Measurements from ENCODE around the gene AGBL4. TPM values are rescaled to one million over a fixed set of nuclear protein-coding genes. Genes with fewer than 3 reads are reported as not detected.

AGBL4 gene
- total RNA-seq, 1 experiment from 2014 or later = not detected

DNA sequence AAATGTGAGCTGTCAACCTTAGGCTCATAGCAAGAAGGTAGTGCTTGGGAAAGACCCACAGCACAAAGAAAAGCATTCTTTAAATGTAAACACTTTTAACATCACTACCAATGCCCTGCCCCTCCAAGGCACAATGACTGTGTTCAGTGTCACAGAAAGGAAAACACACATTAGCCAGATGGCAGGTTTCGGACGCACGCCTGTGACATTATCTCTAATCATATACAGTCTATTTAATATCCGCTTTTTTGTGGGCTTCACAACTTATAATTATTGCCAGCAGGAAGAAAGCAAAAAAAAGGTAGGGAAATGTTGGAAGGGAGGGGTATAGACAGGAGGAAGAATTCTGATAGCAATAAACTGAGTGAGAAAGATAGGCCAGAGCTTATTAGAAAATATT is 1134.7 kb downstream of the AGBL4 start:
- intact Hi-C loops (cut with micrococcal nuclease) = no loop called here
- ChIA-PET RAD21 (ENCODE audit: low non-redundant PET in 1 of 2, low total read pairs in 2 of 2, uncharacterized antibody in 2 of 2, unreplicated experiment in 2 of 2) (no interaction called here), POLR2A (no interaction called here), CTCF (no interaction called here)
- H3K27ac ChIP-seq (ENCODE audit: low read depth, low read length) = no peak overlapping the region
- ATAC-seq (no peak), DNase-seq (ENCODE audit: low read depth, low spot score) (no peak)
- H3K4me2 ChIP-seq (ENCODE audit: low read length) = no peak overlapping the region
- H3K4me1 ChIP-seq (ENCODE audit: control insufficient read depth in 1 of 2, insufficient read depth in 2 of 2, low read length in 2 of 2) = no peaks in the 10 kb centered on the region
- no peak overlapping the region for H3K4me3 ChIP-seq (replicated peaks in 1 of 2; ENCODE audit: low read depth in 1 of 2, low read length in 2 of 2)
- TF ChIP-seq, protein P1, sequence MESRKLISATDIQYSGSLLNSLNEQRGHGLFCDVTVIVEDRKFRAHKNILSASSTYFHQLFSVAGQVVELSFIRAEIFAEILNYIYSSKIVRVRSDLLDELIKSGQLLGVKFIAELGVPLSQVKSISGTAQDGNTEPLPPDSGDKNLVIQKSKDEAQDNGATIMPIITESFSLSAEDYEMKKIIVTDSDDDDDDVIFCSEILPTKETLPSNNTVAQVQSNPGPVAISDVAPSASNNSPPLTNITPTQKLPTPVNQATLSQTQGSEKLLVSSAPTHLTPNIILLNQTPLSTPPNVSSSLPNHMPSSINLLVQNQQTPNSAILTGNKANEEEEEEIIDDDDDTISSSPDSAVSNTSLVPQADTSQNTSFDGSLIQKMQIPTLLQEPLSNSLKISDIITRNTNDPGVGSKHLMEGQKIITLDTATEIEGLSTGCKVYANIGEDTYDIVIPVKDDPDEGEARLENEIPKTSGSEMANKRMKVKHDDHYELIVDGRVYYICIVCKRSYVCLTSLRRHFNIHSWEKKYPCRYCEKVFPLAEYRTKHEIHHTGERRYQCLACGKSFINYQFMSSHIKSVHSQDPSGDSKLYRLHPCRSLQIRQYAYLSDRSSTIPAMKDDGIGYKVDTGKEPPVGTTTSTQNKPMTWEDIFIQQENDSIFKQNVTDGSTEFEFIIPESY (IDR thresholded peaks at IDR 0.05; ENCODE audit: extremely low read depth, insufficient replicate concordance, low read length) = no peak
- TF ChIP-seq SP1 (IDR thresholded peaks at IDR 0.05; ENCODE audit: low read depth) (no peak), EZH2 (IDR thresholded peaks at IDR 0.05) (no peak), TCF7L2 (IDR thresholded peaks at IDR 0.05; ENCODE audit: borderline replicate concordance, extremely low read depth, insufficient read depth, insufficient read length) (no peak), ZFX (IDR thresholded peaks at IDR 0.05) (no peak)
- no peaks in the 10 kb centered on the region for H3K27me3 ChIP-seq (ENCODE audit: insufficient read depth, low read length)
- no peaks in the 10 kb centered on the region for H3K79me2 ChIP-seq (ENCODE audit: insufficient read depth, low read length)
- H3K9ac ChIP-seq (ENCODE audit: low read length) = no peak overlapping the region
- no peaks in the 10 kb centered on the region for H4K20me1 ChIP-seq (ENCODE audit: insufficient read depth)
- H3K9me2 ChIP-seq (ENCODE audit: insufficient read depth) = no peaks in the 10 kb centered on the region
- no peak overlapping the region for H2AFZ ChIP-seq (ENCODE audit: low read depth, low read length, poor library complexity, severe bottlenecking)
- no TSS peak for BruUV-seq (replicated peaks)
- no peaks in the 10 kb centered on the region for H3K9me3 ChIP-seq (ENCODE audit: control insufficient read depth in 1 of 2, insufficient read depth in 1 of 2, low read depth in 1 of 2, low read length in 2 of 2)
- no peaks in the 10 kb centered on the region for H3K36me3 ChIP-seq (ENCODE audit: control insufficient read depth in 1 of 2, insufficient read depth in 2 of 2, low read length in 2 of 2)

DNA sequence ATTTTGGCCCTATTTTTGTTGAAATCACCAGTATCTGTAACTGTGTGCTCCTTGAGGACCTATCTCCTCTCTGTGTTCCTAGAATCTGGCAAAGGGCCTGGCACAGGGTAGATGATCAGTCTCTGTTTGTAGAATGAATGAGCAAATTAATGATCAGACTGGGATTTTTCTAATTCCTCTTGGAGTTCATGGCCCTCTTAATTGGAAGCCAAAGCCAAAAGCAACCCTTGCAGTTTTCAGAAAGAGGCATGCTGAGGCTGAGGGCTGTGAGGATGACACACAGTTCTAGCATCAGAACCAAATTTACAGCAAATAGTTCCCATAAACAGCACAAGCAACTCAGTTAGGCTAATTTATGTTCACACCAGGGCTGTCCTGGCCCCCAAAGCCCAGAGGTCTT is 1136.0 kb downstream of the AGBL4 start:
- no peaks in the 10 kb centered on the region for H3K36me3 ChIP-seq (ENCODE audit: control insufficient read depth in 1 of 2, insufficient read depth in 2 of 2, low read length in 2 of 2)
- no peaks in the 10 kb centered on the region for H4K20me1 ChIP-seq (ENCODE audit: insufficient read depth)
- H3K9ac ChIP-seq (ENCODE audit: low read length) = no peak overlapping the region
- H3K4me2 ChIP-seq (ENCODE audit: low read length) = no peak overlapping the region
- TF ChIP-seq, protein P2, sequence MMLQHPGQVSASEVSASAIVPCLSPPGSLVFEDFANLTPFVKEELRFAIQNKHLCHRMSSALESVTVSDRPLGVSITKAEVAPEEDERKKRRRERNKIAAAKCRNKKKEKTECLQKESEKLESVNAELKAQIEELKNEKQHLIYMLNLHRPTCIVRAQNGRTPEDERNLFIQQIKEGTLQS (IDR thresholded peaks at IDR 0.05) = no peak
- TF ChIP-seq ZNF274 (IDR thresholded peaks at IDR 0.05; ENCODE audit: low read depth, low read length) (no peak), YY1 (IDR thresholded peaks at IDR 0.05; ENCODE audit: extremely low read depth, insufficient replicate concordance, low read depth, low read length) (no peak), CEBPB (IDR thresholded peaks at IDR 0.05; ENCODE audit: low read depth) (no peak), POLR2A (IDR thresholded peaks at IDR 0.05; ENCODE audit: borderline replicate concordance, extremely low read depth, insufficient read depth, insufficient read length) (no peak), ZFX (IDR thresholded peaks at IDR 0.05) (no peak), POLR2AphosphoS5 (IDR thresholded peaks at IDR 0.05; ENCODE audit: low read depth, low read length) (no peak), CBX3 (IDR thresholded peaks at IDR 0.05; ENCODE audit: low read depth) (no peak), FOSL1 (IDR thresholded peaks at IDR 0.05; ENCODE audit: low read depth) (no peak), TCF7L2 (IDR thresholded peaks at IDR 0.05; ENCODE audit: borderline replicate concordance, extremely low read depth, insufficient read depth, insufficient read length) (no peak), RAD21 (IDR thresholded peaks at IDR 0.05; ENCODE audit: low read depth) (no peak)
- ChIA-PET CTCF (no interaction called here), POLR2A (no interaction called here), RAD21 (ENCODE audit: low non-redundant PET in 1 of 2, low total read pairs in 2 of 2, uncharacterized antibody in 2 of 2, unreplicated experiment in 2 of 2) (no interaction called here)
- no peak overlapping the region for H3K27ac ChIP-seq (ENCODE audit: low read depth, low read length)
- no peaks in the 10 kb centered on the region for H3K9me2 ChIP-seq (ENCODE audit: insufficient read depth)
- no peaks in the 10 kb centered on the region for H3K27me3 ChIP-seq (ENCODE audit: insufficient read depth, low read length)
- no peaks in the 10 kb centered on the region for H3K9me3 ChIP-seq (ENCODE audit: control insufficient read depth in 1 of 2, insufficient read depth in 1 of 2, low read depth in 1 of 2, low read length in 2 of 2)
- ATAC-seq = no peak
- BruUV-seq (replicated peaks) = no TSS peak
- intact Hi-C loops (cut with micrococcal nuclease) = no loop called here
- H2AFZ ChIP-seq (ENCODE audit: low read depth, low read length, poor library complexity, severe bottlenecking) = no peak overlapping the region
- no peaks in the 10 kb centered on the region for H3K4me1 ChIP-seq (ENCODE audit: control insufficient read depth in 1 of 2, insufficient read depth in 2 of 2, low read length in 2 of 2)
- no peak overlapping the region for H3K4me3 ChIP-seq (replicated peaks in 1 of 2; ENCODE audit: low read depth in 1 of 2, low read length in 2 of 2)
- H3K79me2 ChIP-seq (ENCODE audit: insufficient read depth, low read length) = no peaks in the 10 kb centered on the region
- no peak for DNase-seq (ENCODE audit: low read depth, low spot score)

Data from HCT116 (cell line).